ENCODE data around the gene SIGLEC1. TPM values are rescaled to one million over a fixed set of nuclear protein-coding genes. Genes with fewer than 3 reads are reported as not detected.

Gene SIGLEC1
- 114 TPM for total RNA-seq
- long read RNA-seq, partial matches to known transcripts = 171 of 252 reads
- long read RNA-seq, other reads (novel, unspliced or antisense) = 81 of 252 reads

DNA sequence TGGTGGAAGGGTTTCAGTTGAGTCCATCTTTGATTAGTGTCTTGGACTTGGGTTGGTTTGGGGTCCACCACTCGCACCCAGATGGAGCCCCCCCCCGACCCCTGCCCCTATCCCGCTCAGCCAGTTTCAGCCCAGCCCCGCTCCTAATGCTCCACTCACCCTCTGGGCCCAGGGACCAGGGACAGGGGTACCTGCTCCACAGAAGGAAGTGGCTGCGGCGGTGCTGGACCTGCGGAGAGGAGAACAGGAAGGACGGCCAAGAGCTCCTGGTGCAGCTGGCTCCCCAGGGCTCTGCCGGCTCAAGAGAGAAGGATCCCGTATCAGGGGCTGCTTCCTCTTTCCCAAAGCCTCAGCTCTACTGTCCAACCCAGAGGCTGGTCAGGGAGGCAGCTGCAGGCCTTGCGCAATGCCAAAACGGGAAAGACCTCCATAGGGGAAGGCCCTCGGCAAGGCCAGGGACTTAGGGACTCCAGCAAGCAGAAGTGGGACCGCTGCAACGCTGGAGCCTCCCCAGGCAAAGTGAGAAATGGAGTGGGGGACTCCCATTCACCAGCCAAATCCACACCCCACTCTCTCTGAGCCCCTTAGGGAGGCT lies at the start of gene SIGLEC1:
Gene SIGLEC1 (minus strand): TSS at position 322 of the 595 bp plus-strand sequence. CDS start 5,472 bp downstream, outside the sequence.
- Histone ChIP-seq H3K27me3 (ENCODE audit: low read depth) (peaks cover 5% of the 10 kb centered on the region), H3K4me1 (peaks cover 32% of the 10 kb centered on the region), H3K9me3 (no peaks in the 10 kb centered on the region), H3K36me3 (no peaks in the 10 kb centered on the region), H3K27ac (peak within 1 kb of the TSS; percentile 22), H3K4me3 (peak within 1 kb of the TSS; percentile 43)
- peak; percentile 71 to 83 for ATAC-seq
- intact Hi-C loops (cut with DNase I) = no loop called here
- TF ChIP-seq, protein P1, sequence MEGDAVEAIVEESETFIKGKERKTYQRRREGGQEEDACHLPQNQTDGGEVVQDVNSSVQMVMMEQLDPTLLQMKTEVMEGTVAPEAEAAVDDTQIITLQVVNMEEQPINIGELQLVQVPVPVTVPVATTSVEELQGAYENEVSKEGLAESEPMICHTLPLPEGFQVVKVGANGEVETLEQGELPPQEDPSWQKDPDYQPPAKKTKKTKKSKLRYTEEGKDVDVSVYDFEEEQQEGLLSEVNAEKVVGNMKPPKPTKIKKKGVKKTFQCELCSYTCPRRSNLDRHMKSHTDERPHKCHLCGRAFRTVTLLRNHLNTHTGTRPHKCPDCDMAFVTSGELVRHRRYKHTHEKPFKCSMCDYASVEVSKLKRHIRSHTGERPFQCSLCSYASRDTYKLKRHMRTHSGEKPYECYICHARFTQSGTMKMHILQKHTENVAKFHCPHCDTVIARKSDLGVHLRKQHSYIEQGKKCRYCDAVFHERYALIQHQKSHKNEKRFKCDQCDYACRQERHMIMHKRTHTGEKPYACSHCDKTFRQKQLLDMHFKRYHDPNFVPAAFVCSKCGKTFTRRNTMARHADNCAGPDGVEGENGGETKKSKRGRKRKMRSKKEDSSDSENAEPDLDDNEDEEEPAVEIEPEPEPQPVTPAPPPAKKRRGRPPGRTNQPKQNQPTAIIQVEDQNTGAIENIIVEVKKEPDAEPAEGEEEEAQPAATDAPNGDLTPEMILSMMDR (IDR thresholded peaks at IDR 0.05) = no peak
- peak; percentile 88 for DNase-seq

DNA sequence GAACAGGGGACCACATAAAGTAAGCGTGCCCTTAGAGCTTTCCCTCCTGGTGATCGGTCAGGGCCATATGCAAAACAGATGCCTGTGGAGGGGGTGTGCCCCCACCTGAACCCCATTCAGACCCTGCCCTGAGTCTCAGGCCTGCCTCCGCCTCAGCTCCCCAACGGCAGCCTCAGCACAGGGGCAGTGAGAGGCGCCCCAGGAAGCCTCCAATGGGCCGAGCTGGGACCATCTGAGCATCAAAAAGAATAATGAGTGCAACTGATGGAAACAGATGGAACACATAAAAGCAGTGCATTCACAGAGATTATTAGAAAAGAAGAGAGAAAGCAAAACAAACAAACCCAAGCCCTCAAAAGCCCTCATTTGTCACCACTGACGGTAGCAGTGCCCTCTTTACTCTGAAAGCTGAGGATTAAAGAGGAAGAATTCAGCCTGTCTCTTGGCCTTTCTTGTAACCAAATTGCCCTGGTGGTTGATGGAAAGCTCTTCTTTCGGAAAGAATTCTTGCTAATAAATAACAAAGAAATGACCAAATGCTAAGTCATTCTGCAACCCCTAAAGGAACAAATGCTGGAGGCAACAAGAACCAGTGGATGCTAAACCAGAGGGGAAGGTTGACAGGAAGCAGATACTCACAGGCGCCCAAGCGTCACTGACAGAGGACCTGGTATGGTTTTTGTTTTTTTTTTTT lies 48.4 kb upstream of the SIGLEC1 start:
- Histone ChIP-seq H3K27ac (no peak overlapping the region), H3K9me3 (no peaks in the 10 kb centered on the region)

DNA sequence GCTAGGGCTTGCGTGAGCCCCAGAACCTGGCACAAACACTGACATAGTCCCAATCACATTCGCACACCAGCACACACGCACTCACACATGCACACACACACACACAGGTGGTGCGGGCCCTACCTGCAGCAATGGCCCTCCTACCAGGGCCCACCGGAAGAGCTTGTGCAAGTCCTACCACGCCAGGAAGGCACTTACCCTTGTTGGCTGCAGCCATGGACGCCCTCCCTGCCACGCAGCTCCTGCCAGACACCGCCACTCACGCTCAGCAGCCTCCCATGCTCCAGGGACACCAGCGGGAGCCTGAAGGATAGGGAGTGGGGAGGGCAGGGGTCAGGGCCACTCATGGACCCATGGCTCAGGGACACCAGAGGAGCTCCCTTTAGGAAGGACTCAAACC lies 47.5 kb upstream of the SIGLEC1 start:
- ATAC-seq = no peak
- Histone ChIP-seq H3K4me1 (peaks cover 16% of the 10 kb centered on the region), H3K4me3 (no peak overlapping the region), H3K36me3 (peaks cover 13% of the 10 kb centered on the region), H3K27me3 (ENCODE audit: low read depth) (no peaks in the 10 kb centered on the region), H3K27ac (no peak overlapping the region), H3K9me3 (no peaks in the 10 kb centered on the region)
- intact Hi-C loops (cut with DNase I) = no loop called here
- TF ChIP-seq, protein P1 (IDR thresholded peaks at IDR 0.05) = no peak
- DNase-seq = no peak

More for the DNA sequence above, 48.4 kb upstream of the SIGLEC1 start:
- TF ChIP-seq, protein P1 (IDR thresholded peaks at IDR 0.05) = no peak
- intact Hi-C loops (cut with DNase I) = no loop called here
- Histone ChIP-seq H3K27me3 (ENCODE audit: low read depth) (no peaks in the 10 kb centered on the region), H3K36me3 (peaks cover 13% of the 10 kb centered on the region), H3K4me1 (peaks cover 24% of the 10 kb centered on the region), H3K4me3 (no peak overlapping the region)
- DNase-seq (no peak), ATAC-seq (no peak)

DNA sequence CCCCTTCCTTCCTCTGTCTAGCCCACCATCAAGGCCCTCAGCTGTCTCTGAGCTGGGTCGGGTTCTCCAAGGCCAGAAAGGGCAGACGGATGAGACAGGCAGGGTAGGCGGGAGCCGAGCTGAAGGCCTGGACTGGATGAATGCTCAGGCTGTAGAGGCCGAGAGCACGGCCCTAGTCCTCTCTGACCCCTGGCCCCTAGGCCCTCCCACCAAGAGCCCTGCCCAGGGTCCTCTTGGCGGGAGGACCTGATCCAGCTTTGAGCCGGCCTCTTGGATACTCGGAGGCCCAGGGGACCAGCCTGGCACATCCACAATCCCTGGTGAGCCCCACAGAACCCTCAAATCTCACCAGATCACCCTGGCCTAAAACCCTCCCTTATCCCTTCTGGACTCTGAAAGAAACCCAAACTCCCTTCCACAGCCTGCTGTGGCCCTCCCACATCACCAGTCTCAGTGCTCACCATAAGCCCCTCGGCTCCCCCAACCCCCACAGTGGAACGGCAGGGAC lies 47.0 kb upstream of the SIGLEC1 start:
- Histone ChIP-seq H3K4me1 (peaks cover 12% of the 10 kb centered on the region), H3K27me3 (ENCODE audit: low read depth) (no peaks in the 10 kb centered on the region), H3K9me3 (no peaks in the 10 kb centered on the region), H3K4me3 (no peak overlapping the region), H3K36me3 (peaks cover 13% of the 10 kb centered on the region), H3K27ac (no peak overlapping the region)
- TF ChIP-seq, protein P1 (IDR thresholded peaks at IDR 0.05) = no peak
- ATAC-seq = no peak
- DNase-seq = no peak
- intact Hi-C loops (cut with DNase I) = no loop called here

DNA sequence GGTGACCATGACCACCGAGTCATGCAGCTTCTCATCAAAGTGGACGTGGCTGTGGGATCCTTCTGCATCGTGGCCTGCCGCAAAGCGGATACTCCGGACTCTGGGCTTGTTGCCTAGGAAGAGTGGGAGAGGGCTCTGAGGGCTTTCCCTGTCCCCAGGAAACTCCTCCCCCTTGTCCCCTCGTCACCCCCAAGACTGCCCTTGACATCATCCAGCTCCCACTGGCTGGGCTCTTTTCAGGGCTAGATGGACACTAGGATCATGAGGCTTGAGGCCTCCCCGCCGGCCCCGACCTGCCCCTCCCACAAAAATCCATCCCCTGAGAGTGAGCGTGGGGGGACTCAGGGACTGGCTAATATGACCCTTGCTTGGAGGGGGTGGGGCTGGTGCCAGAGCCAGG lies 46.2 kb upstream of the SIGLEC1 start:
- TF ChIP-seq, protein P1 (IDR thresholded peaks at IDR 0.05) = no peak
- H3K27ac ChIP-seq = no peak overlapping the region
- DNase-seq = no peak
- ATAC-seq = no peak
- intact Hi-C loops (cut with DNase I) = no loop called here
- peaks cover 13% of the 10 kb centered on the region for H3K4me1 ChIP-seq
- no peaks in the 10 kb centered on the region for H3K27me3 ChIP-seq (ENCODE audit: low read depth)
- H3K36me3 ChIP-seq = peaks cover 13% of the 10 kb centered on the region
- H3K9me3 ChIP-seq = no peaks in the 10 kb centered on the region
- no peak overlapping the region for H3K4me3 ChIP-seq

All from lower lobe of right lung (tissue), 2 donors.